ENCODE results near the gene VAMP2. TPM values are rescaled to one million over a fixed set of nuclear protein-coding genes. Genes with fewer than 3 reads are reported as not detected.
A peak's percentile ranks its signal among the peaks of the same experiment; 100 is the strongest.
"Not testable (repeated sequence)": the region's sequence is repeated elsewhere in the genome, so short reads cannot be mapped to it uniquely, and the experiment has no call there.

Gene VAMP2
- total RNA-seq, 2 experiments from 2014 or later = 71.1 to 79.1 TPM

- peak; percentile 88 for DNase-seq
- peaks cover 58% of the 10 kb centered on the region for H3K4me1 Mint-ChIP-seq
- peak overlapping the region; percentile 100 for H3K27ac Mint-ChIP-seq
- H3K4me3 Mint-ChIP-seq = peak overlapping the region; percentile 95
- H3K9me3 Mint-ChIP-seq = no peaks in the 10 kb centered on the region
- H3K27me3 Mint-ChIP-seq = no peaks in the 10 kb centered on the region
- ChIA-PET POLR2A (interaction anchor here (0.5 to 1.8 kb wide), 21 partner anchors 9 to 938 kb away, joined by 3 to 35 read pairs (median 4); partner anchors contain the start of genes BORCS6, CTC1, SLC25A35 and VAMP2), CTCF (interaction anchor here (1.0 to 1.6 kb wide), 10 partner anchors 13 to 204 kb away, joined by 3 to 8 read pairs (median 4); partner anchors contain the start of genes HES7 and KRABD2)
- peaks cover 3% of the 10 kb centered on the region for H3K36me3 Mint-ChIP-seq (ENCODE audit: low read depth)
Measured at GRCh38 chr17:8173056-8173870, 10.5 kb upstream of the VAMP2 start.

GRCh38 chr17:8170186-8170585, 7.4 kb upstream of the VAMP2 start:
- H3K4me1 Mint-ChIP-seq = peaks cover 43% of the 10 kb centered on the region
- DNase-seq; H3K27me3 Mint-ChIP-seq; H3K36me3 Mint-ChIP-seq (ENCODE audit: low read depth); H3K4me3 Mint-ChIP-seq; POLR2A ChIA-PET; H3K9me3 Mint-ChIP-seq; H3K27ac Mint-ChIP-seq: not testable (repeated sequence)
- CTCF ChIA-PET = interaction anchor here (0.8 to 1.6 kb wide), 3 partner anchors 12 to 25 kb away, joined by 3 to 7 read pairs (median 3); no protein-coding TSS in a partner anchor

- Mint-ChIP-seq H3K36me3 (ENCODE audit: low read depth) (peaks cover 2% of the 10 kb centered on the region), H3K27ac (no peak overlapping the region), H3K4me1 (peaks cover 42% of the 10 kb centered on the region), H3K4me3 (no peak overlapping the region), H3K27me3 (no peaks in the 10 kb centered on the region), H3K9me3 (no peaks in the 10 kb centered on the region)
- POLR2A ChIA-PET = no interaction called here
- CTCF ChIA-PET = interaction anchor here (0.5 to 1.4 kb wide), 6 partner anchors 9 to 97 kb away, joined by 3 to 7 read pairs (median 4); no protein-coding TSS in a partner anchor
- no peak for DNase-seq
Measured at GRCh38 chr17:8167526-8167925, 4.8 kb upstream of the VAMP2 start.

- H3K4me3 Mint-ChIP-seq = no peak overlapping the region
- POLR2A ChIA-PET = no interaction called here
- no peaks in the 10 kb centered on the region for H3K9me3 Mint-ChIP-seq
- H3K27ac Mint-ChIP-seq = no peak overlapping the region
- H3K36me3 Mint-ChIP-seq (ENCODE audit: low read depth) = peaks cover 5% of the 10 kb centered on the region
- peaks cover 40% of the 10 kb centered on the region for H3K4me1 Mint-ChIP-seq
- no peak for DNase-seq
- H3K27me3 Mint-ChIP-seq = no peaks in the 10 kb centered on the region
- CTCF ChIA-PET = interaction anchor here (0.9 to 1.4 kb wide), 3 partner anchors 9 to 41 kb away, joined by 3 to 5 read pairs (median 3); no protein-coding TSS in a partner anchor
Measured at GRCh38 chr17:8166731-8167130, 4.0 kb upstream of the VAMP2 start.

- H3K27ac Mint-ChIP-seq = peak overlapping the region; percentile 99
- DNase-seq = peak; percentile 39
- CTCF ChIA-PET = interaction anchor here (1.4 to 1.7 kb wide), 2 partner anchors 10 to 26 kb away, joined by 4 to 7 read pairs; no protein-coding TSS in a partner anchor
- H3K36me3 Mint-ChIP-seq (ENCODE audit: low read depth) = peaks cover 23% of the 10 kb centered on the region
- H3K4me3 Mint-ChIP-seq = peak overlapping the region; percentile 83
- H3K9me3 Mint-ChIP-seq = no peaks in the 10 kb centered on the region
- peaks cover 51% of the 10 kb centered on the region for H3K4me1 Mint-ChIP-seq
- no peaks in the 10 kb centered on the region for H3K27me3 Mint-ChIP-seq
- POLR2A ChIA-PET = interaction anchor here (1.6 kb wide), 1 partner anchor 9 kb away, joined by 35 read pairs; no protein-coding TSS in a partner anchor
Measured at GRCh38 chr17:8164815-8165131, 2.0 kb upstream of the VAMP2 start.

GRCh38 chr17:8163978-8164814, 1.4 kb upstream of the VAMP2 start:
- H3K27me3 Mint-ChIP-seq = no peaks in the 10 kb centered on the region
- no peaks in the 10 kb centered on the region for H3K9me3 Mint-ChIP-seq
- H3K4me1 Mint-ChIP-seq = peaks cover 57% of the 10 kb centered on the region
- H3K27ac Mint-ChIP-seq = peak overlapping the region; percentile 99
- peak overlapping the region; percentile 83 for H3K4me3 Mint-ChIP-seq
- H3K36me3 Mint-ChIP-seq (ENCODE audit: low read depth) = peaks cover 28% of the 10 kb centered on the region
- POLR2A ChIA-PET = interaction anchor here (1.6 kb wide), 1 partner anchor 9 kb away, joined by 35 read pairs; no protein-coding TSS in a partner anchor
- peak; percentile 85 for DNase-seq
- CTCF ChIA-PET = interaction anchor here (1.4 to 1.7 kb wide), 2 partner anchors 10 to 25 kb away, joined by 4 to 7 read pairs; no protein-coding TSS in a partner anchor

- H3K9me3 Mint-ChIP-seq = no peaks in the 10 kb centered on the region
Measured at GRCh38 chr17:8162997-8163977, 539 bp upstream of the VAMP2 start.

GRCh38 chr17:8161289-8162232, 1.2 kb downstream of the VAMP2 start:
- ChIA-PET POLR2A (interaction anchor here (0.7 to 1.9 kb wide), 2 partner anchors 12 to 60 kb away, joined by 3 to 9 read pairs; no protein-coding TSS in a partner anchor), CTCF (interaction anchor here (0.7 to 2.0 kb wide), 3 partner anchors 23 to 101 kb away, joined by 3 to 8 read pairs (median 3); no protein-coding TSS in a partner anchor)
- Mint-ChIP-seq H3K4me1 (peaks cover 62% of the 10 kb centered on the region), H3K27me3 (no peaks in the 10 kb centered on the region), H3K36me3 (ENCODE audit: low read depth) (peaks cover 39% of the 10 kb centered on the region), H3K27ac (peak overlapping the region; percentile 93), H3K4me3 (peak overlapping the region; percentile 85), H3K9me3 (no peaks in the 10 kb centered on the region)
- no peak for DNase-seq

More at GRCh38 chr17:8162997-8163977, 539 bp upstream of the VAMP2 start:
- Mint-ChIP-seq H3K4me3 (peak overlapping the region; percentile 83), H3K27me3 (no peaks in the 10 kb centered on the region), H3K27ac (peak overlapping the region; percentile 99), H3K4me1 (peaks cover 64% of the 10 kb centered on the region), H3K36me3 (ENCODE audit: low read depth) (peaks cover 35% of the 10 kb centered on the region)
- peak; percentile 26 for DNase-seq
- CTCF ChIA-PET = interaction anchor here (1.4 to 1.7 kb wide), 2 partner anchors 9 to 24 kb away, joined by 4 to 7 read pairs; no protein-coding TSS in a partner anchor
- POLR2A ChIA-PET = interaction anchor here (0.6 to 1.6 kb wide), 2 partner anchors 10 kb away, joined by 3 to 35 read pairs; no protein-coding TSS in a partner anchor

- H3K36me3 Mint-ChIP-seq (ENCODE audit: low read depth) = peaks cover 39% of the 10 kb centered on the region
- no peaks in the 10 kb centered on the region for H3K9me3 Mint-ChIP-seq
- ChIA-PET CTCF (interaction anchor here (0.7 to 3.3 kb wide), 5 partner anchors 22 to 101 kb away, joined by 3 to 13 read pairs (median 8); partner anchors contain the start of gene BORCS6), POLR2A (interaction anchor here (0.7 to 1.9 kb wide), 2 partner anchors 13 to 61 kb away, joined by 3 to 9 read pairs; no protein-coding TSS in a partner anchor)
- no peaks in the 10 kb centered on the region for H3K27me3 Mint-ChIP-seq
- DNase-seq = no peak
- H3K4me3 Mint-ChIP-seq = peak overlapping the region; percentile 85
- peak overlapping the region; percentile 93 for H3K27ac Mint-ChIP-seq
- peaks cover 59% of the 10 kb centered on the region for H3K4me1 Mint-ChIP-seq
Measured at GRCh38 chr17:8160741-8161221, 2.0 kb downstream of the VAMP2 start.

- CTCF ChIA-PET = interaction anchor here (2.0 to 3.3 kb wide), 3 partner anchors 21 to 41 kb away, joined by 8 to 13 read pairs (median 12); partner anchors contain the start of gene BORCS6
Measured at GRCh38 chr17:8160224-8160577, 2.5 kb downstream of the VAMP2 start.

More at GRCh38 chr17:8160224-8160577, 2.5 kb downstream of the VAMP2 start:
- Mint-ChIP-seq H3K27ac (peak overlapping the region; percentile 93), H3K9me3 (no peaks in the 10 kb centered on the region), H3K4me3 (peak overlapping the region; percentile 14), H3K4me1 (peaks cover 59% of the 10 kb centered on the region), H3K27me3 (no peaks in the 10 kb centered on the region), H3K36me3 (ENCODE audit: low read depth) (peaks cover 39% of the 10 kb centered on the region)
- no peak for DNase-seq
- POLR2A ChIA-PET = no interaction called here
